ENCODE data around the gene GNAO1. TPM values are rescaled to one million over a fixed set of nuclear protein-coding genes. Genes with fewer than 3 reads are reported as not detected.
A peak's percentile ranks its signal among the peaks of the same experiment; 100 is the strongest.

GNAO1 gene
- total RNA-seq: 0.53 TPM

DNA sequence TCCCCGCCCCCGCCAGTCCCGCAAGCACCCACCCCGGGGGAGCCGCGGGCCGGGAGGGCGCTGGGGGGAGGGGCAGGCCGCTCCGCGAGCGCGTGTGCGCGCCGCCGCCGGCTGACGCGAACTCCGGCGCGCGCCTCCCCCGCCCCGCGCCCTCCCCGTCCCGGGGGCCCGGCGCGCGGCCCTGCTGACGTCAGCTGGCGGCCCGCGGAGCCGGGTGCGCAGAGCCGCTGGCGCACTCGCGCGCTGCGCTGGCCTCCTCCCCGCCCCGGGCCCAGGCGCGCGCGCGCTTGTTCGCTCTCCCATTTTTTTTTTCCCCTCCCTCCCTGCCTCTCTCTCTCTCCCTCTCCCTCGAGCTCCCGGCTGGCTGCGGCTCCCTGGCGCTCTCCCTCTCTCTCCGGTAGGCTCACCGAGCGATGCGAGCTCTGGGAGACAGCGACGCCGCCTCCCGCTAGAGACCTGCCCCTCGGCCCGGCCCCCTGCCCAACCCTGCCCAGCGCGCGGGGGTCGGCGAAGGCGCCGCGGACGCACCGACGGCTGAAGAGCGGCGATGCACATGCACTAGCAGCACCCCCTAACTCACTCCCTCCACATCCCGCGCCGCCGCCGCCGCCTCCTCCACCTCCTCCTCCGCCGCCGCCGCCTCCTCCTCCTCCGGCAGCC lies at the start of gene GNAO1:
GNAO1 (plus strand) TSS at position 334 of the 660 bp plus-strand sequence. CDS start 747 bp downstream, outside the sequence.
- TF ChIP-seq, protein P1, sequence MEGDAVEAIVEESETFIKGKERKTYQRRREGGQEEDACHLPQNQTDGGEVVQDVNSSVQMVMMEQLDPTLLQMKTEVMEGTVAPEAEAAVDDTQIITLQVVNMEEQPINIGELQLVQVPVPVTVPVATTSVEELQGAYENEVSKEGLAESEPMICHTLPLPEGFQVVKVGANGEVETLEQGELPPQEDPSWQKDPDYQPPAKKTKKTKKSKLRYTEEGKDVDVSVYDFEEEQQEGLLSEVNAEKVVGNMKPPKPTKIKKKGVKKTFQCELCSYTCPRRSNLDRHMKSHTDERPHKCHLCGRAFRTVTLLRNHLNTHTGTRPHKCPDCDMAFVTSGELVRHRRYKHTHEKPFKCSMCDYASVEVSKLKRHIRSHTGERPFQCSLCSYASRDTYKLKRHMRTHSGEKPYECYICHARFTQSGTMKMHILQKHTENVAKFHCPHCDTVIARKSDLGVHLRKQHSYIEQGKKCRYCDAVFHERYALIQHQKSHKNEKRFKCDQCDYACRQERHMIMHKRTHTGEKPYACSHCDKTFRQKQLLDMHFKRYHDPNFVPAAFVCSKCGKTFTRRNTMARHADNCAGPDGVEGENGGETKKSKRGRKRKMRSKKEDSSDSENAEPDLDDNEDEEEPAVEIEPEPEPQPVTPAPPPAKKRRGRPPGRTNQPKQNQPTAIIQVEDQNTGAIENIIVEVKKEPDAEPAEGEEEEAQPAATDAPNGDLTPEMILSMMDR (IDR thresholded peaks at IDR 0.05): no peak
- Histone ChIP-seq H3K4me3 (peak within 1 kb of the TSS; percentile 93 to 95), H3K4me1 (peaks cover 0 to 19% of the 10 kb centered on the region in 2 donors), H3K36me3 (no peaks in the 10 kb centered on the region), H3K27ac (peak within 1 kb of the TSS; percentile 92), H3K9me3 (no peaks in the 10 kb centered on the region), H3K27me3 (no peaks in the 10 kb centered on the region)
- intact Hi-C loops (cut with DNase I): loop anchor here (5.0 to 10.0 kb wide), 4 partner anchors 76 to 1256 kb away; partner anchors contain the start of genes IRX5 and MT1E
- peak in 1 of 2 donors; percentile 79 for DNase-seq (ENCODE audit: low spot score in 2 of 2)

DNA sequence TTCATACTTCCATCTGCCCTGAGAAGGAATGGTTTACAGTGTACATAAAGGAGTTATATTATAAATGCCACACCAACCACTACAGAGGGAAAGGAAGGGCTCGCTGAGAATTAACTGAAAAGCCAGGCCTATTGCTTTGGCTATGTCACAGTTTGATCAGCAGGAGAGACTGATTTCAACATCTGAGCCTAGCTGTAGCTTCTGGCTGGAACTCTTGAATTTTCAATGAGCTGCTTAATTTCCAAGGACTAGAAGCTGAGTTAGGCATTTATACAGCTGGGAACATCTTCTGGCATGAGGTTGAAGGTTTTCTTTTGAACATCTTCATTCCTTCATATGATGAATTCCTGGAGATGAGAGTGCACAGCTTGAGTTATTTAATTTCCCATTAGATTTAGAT lies 47.6 kb upstream of the GNAO1 start:
- Histone ChIP-seq H3K36me3 (no peaks in the 10 kb centered on the region), H3K4me3 (no peak overlapping the region), H3K4me1 (no peaks in the 10 kb centered on the region), H3K27me3 (no peaks in the 10 kb centered on the region), H3K9me3 (no peaks in the 10 kb centered on the region), H3K27ac (no peak overlapping the region)
- DNase-seq (ENCODE audit: low spot score in 2 of 2): no peak
- intact Hi-C loops (cut with DNase I): no loop called here
- TF ChIP-seq, protein P1 (IDR thresholded peaks at IDR 0.05): no peak

DNA sequence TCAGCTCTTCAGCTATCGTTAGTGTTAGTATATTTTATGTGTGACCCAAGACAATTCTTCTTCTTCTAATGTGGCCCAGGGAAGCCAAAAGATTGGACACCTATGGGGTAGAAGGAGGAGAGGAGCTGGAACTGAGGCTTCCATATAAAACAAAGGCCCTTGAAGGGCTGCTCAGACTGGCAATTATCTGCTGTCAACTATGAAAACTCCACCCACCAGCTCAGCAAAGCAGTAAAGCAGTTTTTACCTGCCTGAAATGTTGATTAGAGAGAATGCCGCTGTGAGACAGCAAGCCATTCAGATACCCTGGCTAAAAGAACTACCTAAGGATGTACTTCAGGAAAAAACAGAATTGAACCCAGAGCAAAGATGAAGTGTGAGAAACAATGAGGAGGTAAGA lies 45.9 kb upstream of the GNAO1 start:
- TF ChIP-seq, protein P1 (IDR thresholded peaks at IDR 0.05): no peak
- H3K4me1 ChIP-seq: no peaks in the 10 kb centered on the region
- DNase-seq (ENCODE audit: low spot score in 2 of 2): no peak
- H3K27me3 ChIP-seq: no peaks in the 10 kb centered on the region
- no peak overlapping the region for H3K27ac ChIP-seq
- H3K9me3 ChIP-seq: no peaks in the 10 kb centered on the region
- H3K36me3 ChIP-seq: no peaks in the 10 kb centered on the region
- intact Hi-C loops (cut with DNase I): no loop called here
- no peak overlapping the region for H3K4me3 ChIP-seq

DNA sequence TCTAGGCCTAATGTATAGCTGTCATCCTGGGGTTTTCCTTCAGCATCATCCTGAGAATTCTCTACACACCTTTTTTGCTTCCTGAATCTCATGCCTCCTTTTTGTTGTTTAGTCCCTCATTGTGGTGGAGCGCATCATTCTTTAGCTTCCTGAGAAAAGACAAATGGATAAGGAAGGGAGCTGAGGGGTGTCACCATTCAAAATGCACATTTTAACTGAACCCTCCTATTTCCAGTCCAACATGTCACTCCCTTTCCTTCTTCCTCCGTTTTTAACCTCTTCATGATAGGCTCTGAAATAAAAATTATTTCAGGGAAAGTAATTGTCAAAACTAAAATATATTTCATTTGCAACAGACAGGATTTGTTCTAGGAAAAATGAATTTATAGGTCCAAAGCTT lies 39.7 kb upstream of the GNAO1 start:
- no peak overlapping the region for H3K27ac ChIP-seq
- H3K9me3 ChIP-seq: no peaks in the 10 kb centered on the region
- H3K27me3 ChIP-seq: no peaks in the 10 kb centered on the region
- H3K4me1 ChIP-seq: no peaks in the 10 kb centered on the region
- TF ChIP-seq, protein P1 (IDR thresholded peaks at IDR 0.05): no peak
- H3K4me3 ChIP-seq: no peak overlapping the region
- intact Hi-C loops (cut with DNase I): no loop called here
- no peak for DNase-seq (ENCODE audit: low spot score in 2 of 2)
- H3K36me3 ChIP-seq: no peaks in the 10 kb centered on the region

DNA sequence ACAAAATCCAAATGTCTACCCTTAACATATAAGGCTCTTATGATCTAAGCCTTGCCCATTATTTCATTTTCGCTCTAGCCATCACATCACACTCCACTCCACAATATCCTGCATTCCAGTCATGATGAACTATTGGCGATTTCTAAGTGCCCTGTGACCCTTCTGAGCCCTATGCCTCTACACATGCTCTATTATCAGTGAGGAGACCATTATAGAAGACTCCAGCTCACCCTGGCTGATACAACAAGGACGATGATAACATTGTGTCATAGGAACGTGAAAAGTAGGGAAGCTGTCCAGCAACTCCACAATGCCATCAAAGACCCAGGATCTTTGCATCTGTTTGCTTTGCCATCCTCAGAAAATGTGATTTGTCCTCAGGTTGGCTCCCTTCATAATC lies 29.6 kb upstream of the GNAO1 start:
- Histone ChIP-seq H3K4me3 (no peak overlapping the region), H3K27me3 (no peaks in the 10 kb centered on the region), H3K9me3 (no peaks in the 10 kb centered on the region), H3K4me1 (no peaks in the 10 kb centered on the region), H3K27ac (no peak overlapping the region), H3K36me3 (no peaks in the 10 kb centered on the region)
- TF ChIP-seq, protein P1 (IDR thresholded peaks at IDR 0.05): no peak
- intact Hi-C loops (cut with DNase I): no loop called here
- no peak for DNase-seq (ENCODE audit: low spot score in 2 of 2)
